ENCODE results near the gene SPRN.
"Not testable (repeated sequence)": the region's sequence is repeated elsewhere in the genome, so short reads cannot be mapped to it uniquely, and the experiment has no call there.

SPRN gene

GRCh38 chr10:133439517-133440461, 15.4 kb upstream of the SPRN start:
- DNase-seq (ENCODE audit: low spot score), result no peak

- peak; percentile 27 for DNase-seq (ENCODE audit: low spot score)
These were observed 14.4 kb upstream of the SPRN start for GRCh38 chr10:133438711-133439273.

GRCh38 chr10:133432789-133433188, 8.4 kb upstream of the SPRN start:
- not testable (repeated sequence) for DNase-seq (ENCODE audit: low spot score)

DNA sequence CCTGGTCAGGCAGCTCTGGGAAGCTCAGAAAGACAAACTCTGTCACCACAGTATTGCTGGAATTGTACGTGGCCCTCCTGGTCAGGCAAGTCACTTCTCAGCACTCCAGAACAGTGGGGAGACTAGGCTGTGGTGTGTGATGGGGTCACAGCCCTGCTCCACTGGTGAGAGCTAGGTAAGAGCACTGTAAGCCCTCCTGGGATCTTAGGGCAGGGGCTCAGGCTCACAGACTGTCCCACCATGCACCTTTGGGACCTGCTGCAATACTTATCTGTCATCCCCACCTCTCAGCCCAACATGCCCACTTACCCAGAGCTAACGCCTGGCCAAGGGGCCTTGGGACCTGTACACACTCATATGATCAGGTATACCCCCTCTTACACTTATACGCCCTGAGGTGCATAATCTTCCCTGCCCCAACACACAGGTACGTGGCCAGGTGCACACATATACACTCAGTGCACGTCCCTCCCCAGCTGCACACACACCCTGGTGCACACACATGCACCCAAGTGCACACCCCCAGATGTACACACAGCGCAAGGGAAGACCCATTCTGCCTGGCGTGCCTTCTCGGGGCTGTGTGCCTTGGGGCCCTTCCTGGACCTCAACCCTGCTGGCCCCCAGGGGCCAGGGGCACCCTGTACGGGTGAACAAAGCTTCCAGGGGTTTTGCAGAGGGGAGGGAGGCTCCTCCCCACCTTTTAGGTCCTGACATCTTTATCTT, 7.6 kb upstream of the SPRN start:
- DNase-seq (ENCODE audit: low spot score), result not testable (repeated sequence)

GRCh38 chr10:133429571-133429970, 5.1 kb upstream of the SPRN start:
- DNase-seq (ENCODE audit: low spot score), result not testable (repeated sequence)

- DNase-seq (ENCODE audit: low spot score), result not testable (repeated sequence)
These were observed 323 bp downstream of the SPRN start for GRCh38 chr10:133424102-133424501.

DNA sequence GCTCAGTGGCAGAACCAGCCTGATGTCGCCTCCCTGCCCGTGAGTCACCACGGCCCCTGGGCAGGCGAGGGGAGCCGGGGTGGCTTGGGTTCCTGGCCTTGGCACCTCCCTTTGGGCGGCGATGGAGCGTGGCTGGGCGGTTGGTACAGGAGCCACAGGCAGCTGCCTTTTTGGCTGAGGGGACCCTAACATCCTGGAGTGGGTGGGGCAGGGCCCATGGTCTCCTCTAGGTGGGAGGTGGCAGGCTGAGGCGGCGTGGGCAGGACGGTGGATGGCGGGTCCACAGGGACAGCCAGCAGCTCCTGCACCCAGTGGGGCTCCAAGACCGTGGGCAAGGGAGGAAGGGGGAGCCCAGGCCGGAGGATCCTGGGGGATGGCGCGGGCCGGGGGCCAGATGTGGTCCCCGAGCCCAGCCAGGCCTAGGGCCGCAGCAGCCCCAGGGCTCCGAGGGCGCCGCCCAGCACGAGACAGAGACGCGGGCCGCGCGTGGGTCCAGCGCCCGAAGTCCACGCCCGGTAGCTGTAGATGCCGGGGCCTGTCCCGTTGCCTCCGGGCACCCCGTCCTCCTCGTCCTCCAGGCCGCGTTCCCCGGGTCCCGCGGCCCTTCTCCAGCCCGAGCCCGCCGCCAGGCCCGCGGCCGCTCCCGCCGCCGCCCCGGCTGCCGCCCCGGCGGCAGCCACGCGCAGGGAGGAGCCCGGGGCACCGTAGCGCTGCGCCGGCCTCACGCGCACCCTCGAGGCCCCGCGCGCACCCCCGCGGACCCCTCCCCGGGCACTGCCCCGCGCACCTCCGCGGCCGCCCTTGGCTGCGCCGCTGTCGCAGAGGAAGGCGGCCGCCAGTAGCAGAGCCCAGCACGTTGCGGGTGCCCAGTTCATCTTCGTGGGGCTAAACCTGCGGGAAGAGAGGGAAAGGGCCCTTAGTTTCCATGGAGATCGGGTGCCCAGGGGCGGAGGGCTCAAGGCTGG, 1.3 kb downstream of the SPRN start:
- no peak for DNase-seq (ENCODE audit: low spot score)

GRCh38 chr10:133422223-133422806, 2.1 kb downstream of the SPRN start:
- DNase-seq (ENCODE audit: low spot score), result no peak

DNA sequence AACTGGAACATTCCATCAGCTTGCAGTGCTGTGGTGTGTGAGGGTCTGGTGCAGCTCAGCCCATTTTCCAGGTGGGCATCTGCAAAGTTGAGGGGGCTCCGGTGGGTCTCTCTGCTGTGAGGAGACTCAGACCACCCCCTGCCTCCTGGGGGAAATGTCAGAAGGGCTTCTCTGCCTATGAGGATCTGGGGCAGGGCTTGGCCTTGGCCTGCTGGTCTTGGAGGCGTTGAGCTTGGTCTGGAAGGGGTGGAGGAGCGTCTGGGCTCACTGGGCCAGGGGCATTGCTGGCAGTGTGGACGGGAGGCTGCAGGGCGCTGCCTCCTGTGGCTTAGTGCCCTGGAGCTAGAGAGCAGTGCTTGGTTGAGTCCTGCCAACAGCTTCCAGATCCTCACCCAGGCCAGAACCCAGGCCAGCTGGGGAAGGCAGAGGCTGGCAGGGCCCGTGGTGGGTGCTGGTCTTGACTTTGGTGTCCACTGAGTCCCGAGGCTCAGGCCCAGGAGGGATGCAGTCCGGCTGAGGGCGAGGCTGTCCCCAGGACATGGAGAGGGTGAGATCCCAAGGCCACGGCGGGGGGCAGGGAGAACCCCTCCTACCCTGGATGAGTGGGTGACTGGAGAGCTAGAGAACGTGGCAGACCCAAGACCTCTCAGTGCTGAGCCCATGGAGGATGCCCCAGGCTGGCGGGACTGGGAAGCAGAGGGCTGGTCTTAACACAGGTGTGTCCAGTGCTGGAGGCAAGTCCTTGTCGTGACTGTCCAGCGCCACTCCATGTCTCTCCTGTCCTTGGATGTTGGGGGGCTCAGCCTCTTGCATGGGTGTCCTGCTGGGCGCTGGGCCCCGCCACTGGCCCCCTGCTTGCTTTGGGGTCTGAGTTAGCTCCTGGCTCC, 2.8 kb downstream of the SPRN start:
- DNase-seq (ENCODE audit: low spot score), result no peak

DNA sequence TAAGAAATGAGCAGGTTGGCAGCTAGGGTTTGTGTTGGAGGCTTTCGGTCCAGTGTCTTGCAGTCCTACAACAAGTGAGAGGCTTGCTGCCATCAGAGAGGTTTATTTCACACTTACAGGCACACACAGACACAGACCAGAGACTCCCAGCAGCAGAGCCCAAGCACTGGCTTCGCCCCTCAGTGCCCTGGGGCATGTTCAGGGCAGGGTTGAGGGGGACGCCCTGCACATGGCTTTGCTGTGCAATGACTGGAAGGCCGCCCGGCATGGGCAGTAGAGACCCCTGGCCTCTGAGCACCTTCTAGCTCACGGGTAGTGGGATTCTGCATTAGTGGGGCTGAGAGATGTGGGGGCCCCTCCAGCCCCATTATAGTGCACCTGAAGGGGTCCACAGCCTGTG, 3.8 kb downstream of the SPRN start:
- no peak for DNase-seq (ENCODE audit: low spot score)

DNA sequence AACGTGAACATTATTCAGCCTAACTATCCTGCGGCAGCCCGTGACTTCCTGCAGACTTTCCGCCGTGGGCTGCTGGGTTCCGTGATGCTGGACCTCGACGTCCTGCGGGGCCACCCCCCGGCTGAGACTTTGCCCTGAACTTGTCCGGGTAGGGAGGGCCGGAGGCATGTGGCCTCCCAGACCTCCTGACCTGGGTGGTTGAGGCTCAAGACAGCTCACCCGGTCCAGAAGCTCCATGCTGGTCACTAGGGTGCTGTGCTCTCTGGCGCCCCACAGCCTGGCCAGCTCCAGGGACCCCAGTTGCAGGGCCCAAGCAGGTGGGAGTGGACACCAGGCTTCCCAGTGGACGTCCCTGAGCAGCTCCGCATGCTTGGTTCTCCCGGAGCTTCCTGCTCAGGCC, 4.4 kb downstream of the SPRN start:
- DNase-seq (ENCODE audit: low spot score), result no peak

DNA sequence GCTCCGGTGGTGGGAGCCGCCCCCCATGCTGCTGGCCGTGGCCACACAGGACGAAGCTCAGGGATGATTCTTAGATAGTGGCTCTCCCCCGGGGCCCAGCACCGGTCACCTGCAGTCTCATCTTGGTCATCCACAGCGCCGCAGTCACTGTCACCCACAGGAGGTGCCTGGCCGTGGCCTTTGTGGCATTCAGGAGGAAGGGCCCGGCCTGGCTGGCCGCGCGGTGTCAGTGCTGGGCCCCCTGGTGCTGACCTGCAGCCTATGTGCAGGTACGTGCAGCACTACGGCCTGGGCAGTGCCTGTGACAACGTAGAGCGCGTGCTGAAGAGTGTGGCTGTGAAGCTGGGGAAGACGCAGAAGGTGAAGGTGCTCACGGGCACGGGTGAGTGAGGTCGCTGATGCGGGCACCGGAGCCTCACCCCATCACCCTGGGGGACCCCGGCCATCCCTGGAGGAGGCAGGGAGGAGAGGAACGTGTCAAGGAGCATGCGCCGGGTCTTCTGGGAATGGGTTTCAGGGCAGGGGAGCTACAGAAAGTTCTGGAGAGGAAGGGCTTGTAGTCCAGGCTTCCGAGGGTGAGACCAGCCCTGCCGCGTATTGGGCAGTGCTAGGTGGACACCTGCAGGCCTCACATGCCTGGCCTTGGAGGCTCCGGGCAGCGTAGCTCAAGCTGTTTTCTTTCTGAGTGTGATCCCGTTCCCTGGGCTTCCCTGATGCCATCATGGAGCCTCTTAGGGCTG, 5.0 kb downstream of the SPRN start:
- DNase-seq (ENCODE audit: low spot score), result no peak

DNA sequence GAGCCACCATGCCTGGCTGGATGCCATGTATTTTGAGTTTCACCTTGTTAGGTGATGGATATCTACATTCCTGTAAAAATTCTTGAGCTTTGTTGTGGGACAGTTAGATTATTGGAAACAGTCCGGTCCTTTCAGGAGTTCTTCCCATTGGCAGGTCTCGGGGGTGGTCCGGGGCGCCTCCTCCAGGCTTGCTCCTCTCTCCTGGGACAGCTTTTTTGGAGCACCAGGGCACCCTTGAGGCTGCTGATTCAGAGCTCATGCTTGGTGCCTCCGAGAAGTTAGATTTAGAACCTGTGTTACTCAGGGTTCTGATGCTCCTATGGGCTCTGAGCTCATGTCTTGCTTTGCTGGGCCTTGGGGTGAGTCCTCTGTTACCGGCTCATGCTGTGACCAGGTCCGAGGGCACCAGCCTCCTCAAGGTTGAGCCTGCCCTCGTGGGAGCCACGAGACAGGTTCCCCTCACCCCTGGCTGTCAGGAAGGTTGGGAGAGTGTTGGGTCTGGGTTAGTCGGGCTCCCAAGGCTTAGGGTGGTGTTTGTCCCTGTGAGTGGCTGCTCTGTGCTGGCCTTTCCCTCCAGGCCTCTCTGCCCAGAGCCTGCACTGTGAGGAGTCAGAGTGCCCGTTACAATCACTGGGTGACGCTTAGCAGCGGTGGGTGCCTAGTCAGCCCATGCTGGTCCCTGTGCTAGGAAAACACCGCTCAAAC, 6.0 kb downstream of the SPRN start:
- no peak for DNase-seq (ENCODE audit: low spot score)

DNA sequence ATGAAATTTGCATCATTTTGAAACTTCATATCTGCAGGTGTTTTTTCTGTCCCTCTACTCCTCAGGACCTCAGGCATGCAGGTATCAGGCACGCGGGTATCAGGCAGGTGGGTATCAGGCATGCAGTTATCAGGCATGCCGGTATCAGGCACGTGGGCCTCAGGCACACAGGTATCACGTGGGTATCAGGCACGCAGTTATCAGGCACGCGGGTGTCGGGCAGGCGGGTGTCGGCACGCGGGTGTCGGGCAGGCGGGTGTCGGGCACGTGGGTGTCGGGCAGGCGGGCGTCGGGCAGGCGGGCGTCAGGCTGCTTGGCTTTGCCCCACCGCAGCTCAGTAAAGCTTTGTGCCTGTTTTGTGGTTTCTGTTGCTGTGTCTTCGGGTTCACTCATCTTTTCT, 8.7 kb downstream of the SPRN start:
- no peak for DNase-seq (ENCODE audit: low spot score)

DNA sequence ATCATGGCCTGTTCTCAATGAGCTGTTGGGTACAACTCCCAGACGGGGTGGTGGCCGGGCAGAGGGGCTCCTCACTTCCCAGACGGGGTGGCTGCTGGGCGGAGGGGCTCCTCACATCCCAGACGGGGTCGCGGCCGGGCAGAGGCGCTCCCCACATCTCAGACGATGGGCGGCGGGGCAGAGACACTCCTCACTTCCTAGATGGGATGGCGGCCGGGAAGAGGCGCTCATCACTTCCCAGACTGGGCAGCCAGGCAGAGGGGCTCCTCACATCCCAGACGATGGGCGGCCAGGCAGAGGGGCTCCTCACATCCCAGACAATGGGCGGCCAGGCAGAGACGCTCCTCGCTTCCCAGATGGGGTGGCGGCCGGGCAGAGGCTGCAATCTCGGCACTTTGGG, 10.0 kb downstream of the SPRN start:
- DNase-seq (ENCODE audit: low spot score), result not testable (repeated sequence)

- DNase-seq (ENCODE audit: low spot score), result no peak
These were observed 12.1 kb downstream of the SPRN start for GRCh38 chr10:133412381-133412711.

DNA sequence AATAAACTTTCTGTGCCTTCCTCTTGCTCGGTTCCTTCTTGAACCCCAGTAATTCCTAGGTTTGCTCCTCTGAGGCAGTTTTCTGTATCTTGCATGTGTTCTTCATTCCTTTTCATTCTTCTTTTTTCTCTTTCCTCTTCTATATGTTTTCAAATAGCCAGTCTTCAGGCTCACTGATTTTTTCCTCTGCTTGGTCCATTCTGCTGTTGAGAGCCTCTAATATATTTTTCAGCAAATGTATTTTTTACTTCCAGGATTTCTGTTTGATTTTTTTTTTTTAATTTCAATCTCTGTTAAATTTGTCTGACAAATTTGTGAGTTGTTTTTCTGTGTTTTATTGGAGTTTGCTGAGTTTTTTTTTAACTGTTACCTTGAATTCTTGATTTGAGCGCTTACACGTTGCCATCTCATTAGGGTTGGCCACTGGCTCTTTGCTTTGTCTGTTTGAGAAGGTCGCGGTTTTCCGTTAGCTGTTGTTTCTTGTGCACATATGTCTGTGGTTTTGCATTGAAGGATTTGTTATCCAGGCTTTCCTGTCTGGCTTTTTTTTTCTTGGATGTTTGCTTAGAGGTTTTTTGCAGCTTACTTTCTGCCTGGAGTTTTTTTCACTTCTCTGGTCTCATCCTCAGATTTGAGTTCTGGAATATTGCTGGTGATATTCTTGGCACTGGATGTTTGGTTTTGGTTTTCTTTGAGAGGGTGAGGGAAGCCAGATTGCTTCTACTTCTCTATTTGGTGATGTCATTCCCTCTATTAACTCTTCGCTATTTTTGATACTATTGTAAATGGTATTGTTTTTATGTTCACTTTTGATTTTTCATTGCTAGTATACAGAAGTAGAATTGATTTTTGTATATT, 12.7 kb downstream of the SPRN start:
- DNase-seq (ENCODE audit: low spot score), result no peak

All from hematopoietic multipotent progenitor cell treated with erythropoietin and hydrocortisone succinate and interleukin-3 and kit ligand, for 15 days (in vitro differentiated cells).